G401.6 (cell line): ENCODE measurements around the gene MAML2.

Experiments used
- FAIRE-seq: peaks from 2 replicates; lab custom pipeline; 2012; peaks lifted over from hg19 to GRCh38; lab: Jason Lieb, UNC

Gene MAML2

DNA sequence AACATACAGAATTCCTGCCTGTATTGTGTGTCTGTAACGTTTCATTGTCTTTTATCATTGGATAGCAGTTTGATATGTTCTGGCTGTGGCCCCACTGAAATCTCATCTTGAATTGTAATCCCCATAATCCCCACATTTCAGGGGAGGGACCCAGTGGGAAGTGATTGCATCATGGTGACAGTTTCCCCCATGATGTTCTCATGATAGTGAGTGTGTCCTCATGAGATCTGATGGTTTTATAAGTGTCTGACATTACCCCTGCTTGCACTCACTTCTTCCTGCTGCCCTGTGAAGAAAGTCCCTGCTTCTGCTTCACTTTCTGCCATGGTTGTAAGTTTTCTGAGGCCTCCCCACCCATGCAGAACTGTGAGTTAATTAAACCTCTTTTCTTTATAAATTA is 399.4 kb downstream of the MAML2 start:
- FAIRE-seq = no peak

GRCh38 chr11:95939091-95939490 is 403.9 kb downstream of the MAML2 start:
- FAIRE-seq = no peak

- no peak for FAIRE-seq
Measured at GRCh38 chr11:95937358-95937757, 405.6 kb downstream of the MAML2 start.

- no peak for FAIRE-seq
Measured at GRCh38 chr11:95933594-95933993, 409.4 kb downstream of the MAML2 start.

DNA sequence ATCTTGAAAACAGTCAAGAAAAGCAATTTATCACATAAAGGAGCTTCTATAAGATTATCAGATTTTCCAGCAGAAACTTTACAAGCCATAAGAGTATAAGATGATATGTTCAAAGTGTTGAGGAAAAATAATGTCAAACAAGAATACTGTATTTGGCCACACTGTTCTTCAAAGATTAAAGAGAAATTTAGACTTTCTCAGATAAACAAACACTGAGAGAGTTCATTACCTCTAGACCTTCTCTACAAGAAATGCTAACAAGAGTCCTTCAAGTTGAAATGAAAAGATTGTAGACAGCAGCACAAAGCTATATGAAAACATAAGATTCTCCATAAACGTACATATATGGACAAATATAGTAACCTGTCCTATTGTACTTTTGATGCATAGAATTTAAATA is 411.1 kb downstream of the MAML2 start:
- no peak for FAIRE-seq

DNA sequence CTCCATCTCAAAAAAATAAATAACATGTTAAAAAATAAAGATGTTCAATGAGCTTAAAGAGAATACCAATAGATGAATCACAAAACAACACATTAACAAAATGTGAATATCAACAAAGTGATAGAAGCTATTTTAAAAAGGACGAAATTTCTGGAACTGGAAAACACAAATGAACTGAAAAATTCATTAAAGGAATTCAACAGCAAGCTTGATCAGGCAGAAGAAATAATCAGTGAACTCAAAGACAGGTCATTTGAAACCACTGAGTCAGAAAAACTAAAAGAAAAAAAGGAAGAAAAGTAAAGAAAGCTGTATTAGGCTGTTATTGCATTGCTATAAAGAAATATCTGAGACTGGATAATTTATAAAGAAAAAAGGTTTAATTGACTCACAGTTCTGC is 412.0 kb downstream of the MAML2 start:
- FAIRE-seq = no peak

DNA sequence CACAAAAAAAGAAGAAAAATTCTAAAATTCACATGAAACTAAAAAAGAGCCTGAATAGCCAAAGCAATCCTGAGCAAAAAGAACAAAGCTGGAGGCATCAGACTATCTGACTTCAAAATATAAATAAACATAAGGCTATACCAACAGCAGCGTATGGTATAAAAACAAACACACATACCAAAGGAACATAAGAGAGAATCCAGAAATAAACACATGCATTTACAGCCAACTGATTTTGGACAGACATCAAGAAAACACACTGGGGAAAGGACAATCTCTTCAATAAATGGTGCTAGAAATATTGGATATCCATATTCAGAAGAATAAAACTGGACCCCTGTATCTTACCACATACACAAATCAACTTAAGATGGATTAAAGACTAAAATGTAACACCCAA is 416.3 kb downstream of the MAML2 start:
- FAIRE-seq = no peak
